Liver (tissue), 9 donors: ENCODE measurements around the gene LOXHD1. TPM values are rescaled to one million over a fixed set of nuclear protein-coding genes. Genes with fewer than 3 reads are reported as not detected.

Source experiments
- DNase-seq: peaks from one replicate; pipeline ENCODE4 v3.0.0-alpha.2; 2017; ENCODE audit warnings: low spot score
- H3K27ac ChIP-seq, 2 donors: one replicate each; pipeline ENCODE4 v1.7.0; 2013; ENCODE audit warnings: inconsistent platforms in 2 of 2, low read length in 2 of 2, control low read depth in 1 of 2, low read depth in 1 of 2, mild to moderate bottlenecking in 1 of 2
- H3K27me3 ChIP-seq, 4 donors: one replicate each; pipeline versions ENCODE4 v1.6.1 to v1.7.0; 2013; ENCODE audit warnings: low read length in 3 of 4, inconsistent platforms in 1 of 4, mild to moderate bottlenecking in 1 of 4, moderate library complexity in 1 of 4; ENCODE audit not compliant: control insufficient read depth in 4 of 4, insufficient read depth in 4 of 4
- H3K36me3 ChIP-seq, 4 donors: one replicate each; pipeline versions ENCODE4 v1.6.1 to v1.7.0; 2013; ENCODE audit warnings: low read length in 3 of 4, mild to moderate bottlenecking in 3 of 4, low read depth in 1 of 4, moderate library complexity in 1 of 4; ENCODE audit not compliant: control insufficient read depth in 4 of 4, insufficient read depth in 3 of 4
- H3K4me1 ChIP-seq, 4 donors: one replicate each; pipeline versions ENCODE4 v1.6.1 to v1.7.0; 2013; ENCODE audit warnings: low read length in 3 of 4, mild to moderate bottlenecking in 3 of 4, moderate library complexity in 1 of 4; ENCODE audit not compliant: control insufficient read depth in 4 of 4, insufficient read depth in 4 of 4
- H3K4me3 ChIP-seq, 3 donors: one replicate each; pipeline versions ENCODE4 v1.6.1 to v1.7.0; 2013; ENCODE audit warnings: low read length in 3 of 3, control low read depth in 1 of 3, low read depth in 1 of 3, mild to moderate bottlenecking in 1 of 3
- H3K9ac ChIP-seq, 2 donors: one replicate each; pipeline ENCODE4 v1.7.0; 2013; ENCODE audit warnings: low read length in 2 of 2, mild to moderate bottlenecking in 2 of 2, moderate library complexity in 2 of 2, control low read depth in 1 of 2, low read depth in 1 of 2
- H3K9me3 ChIP-seq, 4 donors: one replicate each; pipeline versions ENCODE4 v1.6.1 to v1.7.0; 2013; ENCODE audit warnings: low read length in 3 of 4; ENCODE audit not compliant: control insufficient read depth in 4 of 4
- ATF3 ChIP-seq: IDR thresholded peaks from 2 replicates; pipeline ENCODE4 v1.6.1; 2016; ENCODE audit warnings: antibody characterized with exemption
- EGR1 ChIP-seq, 2 donors: IDR thresholded peaks; 2 replicates each; pipeline ENCODE4 v1.6.1; 2016 to 2018; ENCODE audit warnings: antibody characterized with exemption in 2 of 2, low read depth in 2 of 2
- FOXA1 ChIP-seq: IDR thresholded peaks from 2 replicates; pipeline ENCODE4 v1.6.1; 2016; ENCODE audit warnings: antibody characterized with exemption
- FOXA2 ChIP-seq: IDR thresholded peaks from 2 replicates; pipeline ENCODE4 v1.6.1; 2016; ENCODE audit warnings: antibody characterized with exemption
- GABPA ChIP-seq, 2 donors: IDR thresholded peaks in 1 of 2; conservative IDR thresholded peaks in 1 of 2; 2 replicates each; pipeline ENCODE4 v1.6.1; 2016; ENCODE audit warnings: antibody characterized with exemption in 2 of 2, mild to moderate bottlenecking in 1 of 2, moderate library complexity in 1 of 2
- HNF4A ChIP-seq, 2 donors: conservative IDR thresholded peaks; 2 replicates each; pipeline ENCODE4 v1.6.1; 2016; ENCODE audit warnings: antibody characterized with exemption in 2 of 2, mild to moderate bottlenecking in 2 of 2
- HNF4G ChIP-seq: IDR thresholded peaks from 2 replicates; pipeline ENCODE4 v1.6.1; 2016; ENCODE audit warnings: antibody characterized with exemption
- JUND ChIP-seq, 2 donors: IDR thresholded peaks; 2 replicates each; pipeline ENCODE4 v1.6.1; 2016; ENCODE audit warnings: antibody characterized with exemption in 2 of 2
- MAX ChIP-seq: IDR thresholded peaks from 2 replicates; pipeline ENCODE4 v1.6.1; 2016; ENCODE audit warnings: antibody characterized with exemption
- NR2F2 ChIP-seq: IDR thresholded peaks from 2 replicates; pipeline ENCODE4 v1.6.1; 2016; ENCODE audit warnings: antibody characterized with exemption
- RAD21 ChIP-seq, 2 donors: IDR thresholded peaks; 2 replicates each; pipeline ENCODE4 v1.6.1; 2016; ENCODE audit warnings: antibody characterized with exemption in 2 of 2, mild to moderate bottlenecking in 2 of 2
- REST ChIP-seq: IDR thresholded peaks from 2 replicates; pipeline ENCODE4 v1.6.1; 2016; ENCODE audit warnings: antibody characterized with exemption, mild to moderate bottlenecking
- TAF1 ChIP-seq: conservative IDR thresholded peaks from 2 replicates; pipeline ENCODE4 v1.6.1; 2016; ENCODE audit warnings: antibody characterized with exemption, mild to moderate bottlenecking
- YY1 ChIP-seq: IDR thresholded peaks from 2 replicates; pipeline ENCODE4 v1.6.1; 2016; ENCODE audit warnings: antibody characterized with exemption, mild to moderate bottlenecking
- ZBTB33 ChIP-seq: IDR thresholded peaks from 2 replicates; pipeline ENCODE4 v1.6.1; 2016; ENCODE audit warnings: antibody characterized with exemption
- WGBS: extraction: QIAGEN DNeasy Blood & Tissue Kit; methylation state at CpG from one replicate; pipeline ENCODE4 v1.1.7; 2013; 5-methylcytosine and 5-hydroxymethylcytosine counted together
- polyA plus RNA-seq, 2 donors: library from polyadenylated mRNA; stranded (reverse) in 1 of 2; unstranded in 1 of 2; fragments of 200-250 nt in 1 of 2; fragments of >200 nt in 1 of 2; fragmentation: Nextera tagmentation in 1 of 2; extraction: Ambion mirVana in 1 of 2; gene quantifications; one replicate each; pipeline versions ENCODE4 v1.2.1 to v1.2.3, GENCODE V29; 2013 to 2015
- total RNA-seq, 2 donors: library from RNA; depleted of rRNA; stranded (reverse); fragments of >200 nt; gene quantifications; one replicate each; pipeline ENCODE4 v1.2.3, GENCODE V29; 2014
- donor health status: healthy.
- donor health status: healthy.
- donor health status: healthy.
- donor health status: healthy.
- donor health status: healthy.

LOXHD1 gene
- total and polyA plus RNA-seq, 4 donors = 0.09 to 0.25 TPM; not detected in 2

- TF ChIP-seq REST = no peak
These were observed 83.9 kb downstream of the LOXHD1 start (continued) for GRCh38 chr18:46573156-46573555.

GRCh38 chr18:46571756-46572155 lies 85.3 kb downstream of the LOXHD1 start:
- no peak overlapping the region for H3K27ac ChIP-seq
- DNase-seq = no peak
- no peak overlapping the region for H3K4me3 ChIP-seq
- no peaks in the 10 kb centered on the region for H3K4me1 ChIP-seq
- WGBS = 87% methylated on average over 6 of the region's 6 CpGs
- H3K9ac ChIP-seq = no peak overlapping the region
- H3K9me3 ChIP-seq = no peaks in the 10 kb centered on the region
- no peaks in the 10 kb centered on the region for H3K27me3 ChIP-seq
- no peaks in the 10 kb centered on the region for H3K36me3 ChIP-seq
- TF ChIP-seq FOXA1 (no peak), ATF3 (no peak), REST (no peak), GABPA (IDR thresholded peaks at IDR 0.05 in 1 of 2, conservative IDR thresholded peaks at IDR 0.05 in 1 of 2) (no peak), RAD21 (IDR thresholded peaks at IDR 0.05) (no peak), MAX (no peak), NR2F2 (no peak), FOXA2 (no peak), ZBTB33 (no peak), HNF4G (no peak), YY1 (no peak), EGR1 (IDR thresholded peaks at IDR 0.05; ENCODE audit: low read depth in 2 of 2) (no peak), TAF1 (no peak), HNF4A (conservative IDR thresholded peaks at IDR 0.05) (no peak), JUND (IDR thresholded peaks at IDR 0.05) (no peak)
